HG02870 (cell line): Measurements from ENCODE around the gene CFAP58.

Experiments used
- ATAC-seq: cut with Tn5 transposase; IDR thresholded peaks from one replicate; pipeline ENCODE4 v1.9.1; 2021; ENCODE audit warnings: mild to moderate bottlenecking, moderate library complexity; ENCODE audit not compliant: unreplicated experiment

The CFAP58 gene

DNA sequence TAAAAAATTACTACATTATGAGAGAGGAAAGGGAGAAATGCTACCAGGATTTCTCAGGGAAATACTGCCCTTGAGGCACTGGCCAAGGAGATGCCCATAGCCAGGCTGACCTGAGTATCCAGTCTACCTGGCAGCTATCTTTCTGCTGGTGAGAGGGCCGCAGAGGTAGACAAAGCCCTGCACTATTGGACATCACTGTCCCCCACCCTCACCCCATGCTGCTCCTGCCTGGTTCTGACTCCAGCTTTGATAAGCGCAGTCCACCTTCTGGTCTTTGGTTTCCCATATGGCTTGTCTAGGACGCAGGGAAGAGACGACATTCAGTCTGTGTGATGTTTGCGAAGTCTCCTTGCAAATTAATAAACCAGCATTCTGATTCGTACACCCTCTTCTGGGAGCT lies 19.1 kb upstream of the CFAP58 start:
- ATAC-seq: no peak

DNA sequence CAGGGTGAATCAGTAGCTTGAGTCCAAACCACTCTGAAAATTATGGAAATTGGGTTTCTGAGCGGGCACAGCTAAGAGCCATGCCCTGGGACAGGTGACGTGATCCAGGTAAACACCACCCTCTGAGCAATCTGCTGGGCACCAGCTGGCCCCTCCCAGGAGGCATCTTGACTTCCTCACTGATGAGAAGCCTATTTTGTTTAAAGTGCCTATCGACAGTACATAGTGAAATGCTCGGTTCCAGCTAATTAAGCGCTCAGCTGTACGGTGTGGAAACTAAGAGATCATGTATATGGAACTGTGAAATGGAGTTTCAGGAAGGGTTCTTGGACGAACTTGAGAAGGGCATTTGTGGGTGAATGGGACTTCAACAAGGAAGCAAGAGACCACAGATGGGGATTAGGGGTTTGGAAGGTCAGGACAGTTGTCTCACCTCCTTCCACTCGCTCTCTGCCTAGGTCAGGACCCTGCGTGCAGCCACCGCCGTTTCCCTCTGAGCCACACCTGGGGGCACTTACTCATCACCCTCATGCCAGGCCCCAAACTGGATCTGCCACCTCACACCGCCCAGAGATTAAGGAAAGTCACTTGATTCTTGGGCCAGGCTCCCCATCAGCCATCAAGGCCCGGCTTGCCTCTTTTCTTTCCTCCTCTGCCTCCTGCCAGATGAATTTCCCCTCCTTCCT lies 18.5 kb upstream of the CFAP58 start:
- ATAC-seq: no peak

DNA sequence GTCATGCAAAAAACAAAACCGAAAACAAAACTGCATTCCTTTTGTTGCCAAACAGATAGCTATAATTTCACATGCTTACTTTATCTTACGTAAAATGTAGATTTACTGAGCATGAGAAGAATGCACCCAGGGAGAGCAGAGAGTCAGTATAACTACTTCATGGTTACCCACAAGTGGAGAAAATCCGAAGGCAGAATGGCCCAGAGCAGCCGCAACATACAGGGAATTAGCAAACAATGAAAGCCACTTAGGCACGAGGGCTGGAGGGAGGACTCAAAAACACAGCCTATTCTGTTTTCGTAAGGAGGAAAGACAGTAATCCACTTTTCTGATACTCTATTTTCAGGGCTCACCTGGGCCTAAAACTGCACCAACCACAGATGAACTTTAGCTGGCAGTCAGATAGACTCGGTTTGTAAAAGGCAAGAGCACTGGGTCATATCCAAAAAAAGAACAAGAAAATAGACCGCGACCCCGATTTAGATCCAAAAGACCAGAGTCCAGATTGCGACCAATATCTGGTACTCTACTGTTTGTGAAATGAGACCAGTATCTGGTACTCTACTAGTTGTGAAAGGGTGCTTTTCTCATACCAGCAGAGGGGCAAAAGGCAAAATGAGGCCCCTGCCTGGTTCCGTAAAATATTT lies 16.7 kb upstream of the CFAP58 start:
- ATAC-seq: peak; percentile 24

GRCh38 chr10:104337521-104337984 lies 16.1 kb upstream of the CFAP58 start:
- peak; percentile 45 for ATAC-seq

- ATAC-seq: peak; percentile 63
These were observed 15.5 kb upstream of the CFAP58 start, which contains the start of gene ITPRIP for GRCh38 chr10:104337985-104338735. Gene ITPRIP, minus strand, starts transcription at chr10:104338465. Its CDS starts 22,414 bp downstream, at chr10:104316051.

GRCh38 chr10:104339469-104340110 lies 14.0 kb upstream of the CFAP58 start:
- ATAC-seq: no peak

- ATAC-seq: no peak
These were observed 13.5 kb upstream of the CFAP58 start for GRCh38 chr10:104340111-104340526.

- ATAC-seq: no peak
These were observed 13.0 kb upstream of the CFAP58 start for GRCh38 chr10:104340641-104341040.

DNA sequence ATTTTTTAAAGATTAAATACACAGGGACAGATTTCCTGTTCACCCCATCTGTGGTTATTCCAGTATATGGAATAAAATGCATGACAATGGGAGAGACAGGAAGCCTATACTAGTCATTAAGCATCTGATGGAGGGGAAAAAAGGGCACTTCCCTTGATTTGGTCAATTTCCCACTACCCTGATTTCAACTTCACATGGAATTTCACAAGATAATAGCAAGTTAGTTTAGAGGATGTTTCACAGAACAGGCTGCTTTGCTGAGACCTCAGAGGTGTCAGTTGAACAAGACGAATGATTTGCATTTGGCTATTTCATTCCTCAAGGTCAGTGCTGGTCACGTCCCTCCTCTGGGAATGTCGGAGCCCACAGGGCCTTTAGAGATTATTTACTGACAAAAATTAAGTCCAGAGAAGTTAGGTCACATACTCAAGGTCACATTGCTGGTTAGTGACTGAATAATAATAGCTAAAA lies 10.7 kb upstream of the CFAP58 start:
- no peak for ATAC-seq

DNA sequence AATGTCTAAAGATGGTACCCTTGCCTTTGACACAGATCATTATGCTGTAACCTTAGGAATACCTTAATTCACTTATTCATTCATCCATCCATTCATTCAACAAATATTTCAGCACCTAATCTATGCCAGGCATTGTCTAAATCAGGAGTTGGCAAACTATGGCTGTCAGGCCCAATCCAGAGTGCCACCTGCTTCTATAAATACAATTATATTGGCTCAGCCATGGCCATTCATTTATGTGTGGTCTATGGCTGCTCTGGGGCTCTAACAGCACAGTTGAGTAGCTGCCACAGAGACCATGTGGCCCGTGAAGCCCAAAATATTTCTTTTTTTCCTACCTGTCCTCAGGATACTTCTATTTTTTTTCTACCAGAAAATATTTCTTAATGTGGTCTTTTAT lies 9.4 kb upstream of the CFAP58 start:
- no peak for ATAC-seq

GRCh38 chr10:104345515-104345914 lies 8.1 kb upstream of the CFAP58 start:
- ATAC-seq: no peak

DNA sequence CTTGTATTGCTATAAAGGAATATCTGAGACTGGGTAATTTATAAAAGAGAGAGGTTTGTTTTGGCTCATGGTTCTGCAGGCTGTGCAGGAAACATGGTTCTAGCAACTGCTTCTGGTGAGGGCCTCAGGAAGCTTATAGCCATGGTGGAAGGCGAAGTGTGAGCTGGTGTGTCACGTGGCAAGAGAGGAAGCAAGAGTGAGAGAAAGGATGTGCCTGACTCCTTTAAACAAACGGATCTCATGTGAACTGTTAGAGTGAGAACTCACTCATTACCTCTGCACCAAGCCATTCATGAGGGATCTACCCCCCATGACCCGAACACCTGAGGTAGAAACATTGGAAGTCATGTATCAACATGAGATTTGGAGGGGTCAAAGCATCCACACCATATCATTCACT lies 7.7 kb upstream of the CFAP58 start:
- ATAC-seq: no peak

GRCh38 chr10:104347295-104348045 lies 6.2 kb upstream of the CFAP58 start:
- no peak for ATAC-seq

DNA sequence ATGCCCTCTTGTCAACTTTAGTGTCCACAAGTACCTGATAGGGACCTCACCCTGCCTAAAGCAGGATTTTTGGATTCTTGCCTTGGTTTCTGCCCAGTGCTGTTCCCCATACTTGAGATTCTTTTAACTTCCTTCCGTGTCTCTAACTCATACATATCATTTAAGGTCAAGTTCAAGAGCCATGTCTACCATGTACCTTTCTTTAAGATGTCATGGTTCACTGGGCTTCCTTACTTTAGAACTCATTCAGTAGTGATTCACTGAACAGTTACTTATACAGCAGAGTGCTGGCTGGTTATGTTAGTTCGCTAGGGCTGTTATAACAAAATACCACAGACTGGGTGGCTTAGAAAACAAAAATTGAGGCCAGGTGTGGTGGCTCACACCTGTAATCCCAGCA lies 5.0 kb upstream of the CFAP58 start:
- no peak for ATAC-seq

DNA sequence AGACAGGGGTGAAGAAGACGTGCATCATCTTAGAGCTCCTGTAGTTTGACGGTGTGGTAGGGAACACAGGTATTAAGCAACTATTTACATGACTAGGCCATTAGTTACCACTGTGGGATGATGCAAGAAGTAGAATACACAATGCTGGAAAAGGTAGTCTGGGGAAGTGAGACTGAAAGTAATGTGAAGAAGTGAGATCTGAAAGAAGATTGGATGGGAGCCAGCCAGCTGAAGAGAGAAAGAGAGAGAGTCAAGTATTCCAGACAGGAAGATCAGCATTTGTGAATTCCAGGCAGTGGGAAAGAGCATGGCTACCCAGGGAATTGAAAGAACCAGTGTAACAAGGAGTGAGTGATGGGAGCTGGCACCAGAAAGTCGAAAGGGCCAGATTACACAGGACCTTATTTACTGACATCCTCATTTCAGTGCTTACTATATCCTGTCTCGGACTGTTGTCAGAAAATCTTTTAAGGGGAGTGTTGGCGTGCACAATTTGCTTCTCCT lies 4.0 kb upstream of the CFAP58 start:
- peak; percentile 50 for ATAC-seq

DNA sequence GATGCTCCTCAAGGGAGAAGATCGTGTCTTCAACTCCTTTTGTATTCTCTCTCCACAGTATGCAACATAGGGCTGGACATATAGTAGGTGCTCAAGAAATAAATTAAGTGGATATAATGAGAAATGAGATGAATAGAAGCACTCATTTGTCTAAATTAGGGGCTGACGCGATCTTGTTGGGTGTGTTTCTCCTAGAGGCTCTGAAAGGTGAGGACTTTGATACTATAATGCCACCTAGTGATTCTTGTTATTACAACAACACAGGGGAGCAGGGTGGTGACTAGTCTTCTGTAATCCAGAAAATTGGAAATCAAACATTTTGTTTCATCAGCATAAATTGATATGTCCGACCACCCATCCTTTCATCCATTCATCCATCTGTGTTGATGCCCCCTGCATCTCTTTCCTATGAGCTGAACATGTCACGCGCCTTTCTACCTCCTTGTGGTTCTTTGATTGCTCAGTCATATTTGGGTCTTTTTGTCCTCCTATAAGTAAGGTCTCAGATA lies 3.5 kb upstream of the CFAP58 start:
- peak; percentile 44 for ATAC-seq

DNA sequence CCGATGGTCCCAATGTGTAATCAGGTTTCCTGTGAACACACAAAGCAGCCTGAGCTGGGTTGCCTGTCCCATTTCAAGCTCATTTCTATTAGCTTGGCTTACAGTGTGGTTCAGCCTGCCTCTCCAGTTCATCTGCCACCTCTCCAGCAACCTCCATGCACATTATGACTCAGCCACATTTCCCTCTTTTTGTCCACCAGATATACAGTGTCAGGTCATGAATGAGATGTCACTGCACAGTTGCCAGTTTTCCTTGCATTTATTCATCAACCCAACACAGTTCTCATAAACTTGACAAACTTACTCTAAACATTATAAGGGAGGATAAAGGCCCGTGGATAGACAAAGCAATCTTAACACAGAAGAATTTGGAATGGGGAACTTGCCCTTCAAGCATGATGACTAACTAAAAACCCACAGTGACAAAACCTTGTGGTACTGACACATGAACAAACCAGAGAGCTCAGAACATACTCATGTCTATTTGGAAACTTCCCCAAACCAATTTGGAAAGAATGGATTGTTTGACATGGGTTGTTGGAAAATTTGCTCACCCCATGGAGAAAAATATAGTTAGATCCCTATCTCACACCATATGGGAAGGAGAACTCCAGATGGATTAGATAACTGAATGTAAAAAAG lies 2.5 kb upstream of the CFAP58 start:
- peak; percentile 19 for ATAC-seq

DNA sequence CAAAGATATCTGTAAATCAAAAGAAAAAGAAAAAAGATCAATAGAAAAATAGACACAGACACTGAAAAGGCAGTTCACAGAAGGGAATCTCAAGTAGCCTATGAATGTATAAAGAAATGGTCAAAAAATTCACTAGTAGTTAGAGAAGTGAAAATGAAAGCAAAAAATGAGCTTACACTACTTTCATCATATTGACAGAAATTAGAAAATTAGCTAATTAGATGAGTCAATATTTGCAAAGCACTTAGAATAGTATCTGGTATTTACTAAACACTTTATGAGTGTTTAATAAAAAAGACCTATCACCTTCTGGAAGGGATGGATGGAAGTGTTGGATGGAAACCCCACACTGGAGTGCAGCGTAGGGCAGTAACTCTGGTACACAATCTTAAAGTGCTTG lies 1.7 kb upstream of the CFAP58 start:
- peak; percentile 17 for ATAC-seq

DNA sequence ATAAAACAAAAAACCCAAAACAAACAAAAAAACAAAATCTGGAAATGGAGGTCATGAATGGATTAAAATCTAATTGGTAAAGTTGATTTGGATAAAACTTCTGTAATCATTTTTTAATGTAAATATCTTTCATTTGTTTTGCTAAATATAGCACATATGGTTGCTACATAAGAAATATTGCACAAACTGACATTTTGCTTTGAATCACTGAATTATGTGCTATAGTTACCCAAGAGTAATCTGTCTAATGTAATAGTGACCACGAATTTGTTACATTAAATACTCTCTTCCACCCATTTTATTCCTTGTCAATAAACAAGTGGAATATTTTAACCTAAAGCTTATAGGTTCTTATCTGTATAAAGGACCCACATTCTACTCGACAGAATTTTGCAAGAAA lies 6.2 kb downstream of the CFAP58 start:
- ATAC-seq: no peak

DNA sequence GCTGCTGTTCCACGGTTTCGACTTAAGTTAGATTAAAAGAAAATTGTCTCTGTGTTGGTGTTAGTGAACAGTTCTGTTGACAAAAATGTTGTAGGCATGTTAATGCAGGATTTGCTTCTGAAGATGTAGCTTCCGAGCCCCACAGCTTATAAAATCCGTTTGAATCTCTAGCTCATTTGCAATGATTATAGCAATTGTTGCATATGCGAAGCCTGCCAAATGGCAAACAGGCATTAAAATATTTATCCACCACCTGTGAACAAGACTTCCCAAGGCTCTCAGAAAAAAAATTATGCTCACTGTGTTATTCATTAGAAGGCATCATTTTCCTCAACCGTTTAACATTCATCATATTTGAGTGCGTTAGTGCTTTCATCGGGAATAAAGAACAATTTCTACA lies 14.3 kb downstream of the CFAP58 start:
- no peak for ATAC-seq
